K562 (cell line): Measurements from ENCODE around the gene PFKP. TPM values are rescaled to one million over a fixed set of nuclear protein-coding genes. Genes with fewer than 3 reads are reported as not detected.

Experiments
- ATAC-seq: fragments of 200-7000 bp; cut with Tn5 transposase; 3 replicates; pipeline ENCODE4 v1.9.1; 2020; ENCODE audit warnings: moderate library complexity
- BruUV-seq: library from RNA; stranded (reverse); fragments of 400-500 nt; replicated peaks from 2 replicates; lab custom pipeline; 2021; lab: Mats Ljungman, UMichigan
- CTCF ChIA-PET: fragments of 300-600 bp; formaldehyde crosslinking; extraction: SDS; loops from one replicate; lab custom pipeline; 2021; ENCODE audit warnings: low intra/inter-chr PET ratio; lab: Yijun Ruan, JAX
- POLR2A ChIA-PET: fragments of 300-600, 350-650 bp; sonication (Branson Sonifier 250); formaldehyde crosslinking; extraction: SDS; loops from one replicate; lab custom pipeline; 2021; ENCODE audit warnings: antibody characterized with exemption, inconsistent platforms; lab: Yijun Ruan, JAX
- DNase-seq, 4 experiments: peaks; one replicate each; pipeline versions ENCODE4 v3.0.0 to v3.0.0-alpha.2; 2011 to 2018; ENCODE audit warnings: low spot score in 3 of 4, mixed read lengths in 3 of 4; ENCODE audit errors: extremely low read depth in 1 of 4
- FAIRE-seq: peaks from 2 replicates; lab custom pipeline; 2011; peaks lifted over from hg19 to GRCh38; lab: Jason Lieb, UNC
- H2AFZ ChIP-seq: 2 replicates; pipeline ENCODE4 v1.6.0; 2011; ENCODE audit warnings: low read depth, low read length, control low read depth, inconsistent platforms
- H3K27ac ChIP-seq: fragments of 200-600 bp; 3 replicates; pipeline ENCODE4 v1.8.0; 2011; ENCODE audit warnings: low read depth, mild to moderate bottlenecking, control low read depth, inconsistent platforms, low read length, moderate library complexity, mixed read lengths; ENCODE audit errors: extremely low read depth
- H3K27me3 ChIP-seq, 2 experiments: fragments of 300-600 bp in 1 of 2; 2 replicates in 1 of 2; 3 replicates in 1 of 2; pipeline versions ENCODE4 v1.6.0 to v1.8.0; 2011; ENCODE audit warnings: inconsistent platforms in 2 of 2, low read length in 2 of 2, mild to moderate bottlenecking in 1 of 2, mixed read lengths in 1 of 2, moderate library complexity in 1 of 2; ENCODE audit not compliant: control insufficient read depth in 2 of 2, insufficient read depth in 2 of 2
- H3K36me3 ChIP-seq: fragments of 300-600 bp; 3 replicates; pipeline ENCODE4 v1.8.0; 2011; ENCODE audit warnings: mild to moderate bottlenecking, low read length, inconsistent platforms; ENCODE audit not compliant: control insufficient read depth, insufficient read depth
- H3K4me1 ChIP-seq, 2 experiments: fragments of 200-600 bp in 1 of 2; replicated peaks in 1 of 2; 2 replicates in 1 of 2; 3 replicates in 1 of 2; pipeline versions ENCODE4 v1.5.1 to v1.8.0; 2011; ENCODE audit warnings: inconsistent platforms in 2 of 2, low read length in 2 of 2, mild to moderate bottlenecking in 1 of 2, mixed read lengths in 1 of 2, moderate library complexity in 1 of 2; ENCODE audit not compliant: control insufficient read depth in 2 of 2, insufficient read depth in 2 of 2
- H3K4me2 ChIP-seq: 2 replicates; pipeline ENCODE4 v1.6.1; 2011; ENCODE audit warnings: low read length, control low read depth, inconsistent platforms, mixed read lengths; ENCODE audit not compliant: insufficient read depth
- H3K4me3 ChIP-seq: fragments of 200-600 bp; sonication (generic), shearing (Covaris generic); 2 replicates; pipeline ENCODE4 v1.5.1; 2016; ENCODE audit warnings: control low read depth, inconsistent platforms
- H3K79me2 ChIP-seq: fragments of 200-600 bp; 3 replicates; pipeline ENCODE4 v1.8.0; 2011; ENCODE audit warnings: low read length, inconsistent platforms; ENCODE audit not compliant: control insufficient read depth, insufficient read depth
- H3K9ac ChIP-seq, 2 experiments: 2 replicates each; pipeline versions ENCODE4 v1.6.0 to v1.6.1; 2011; ENCODE audit warnings: low read depth in 2 of 2, low read length in 2 of 2, control low read depth in 1 of 2, inconsistent platforms in 1 of 2, mild to moderate bottlenecking in 1 of 2, mixed read lengths in 1 of 2; ENCODE audit not compliant: insufficient read depth in 1 of 2
- H3K9me1 ChIP-seq: one replicate; pipeline ENCODE4 v1.6.0; 2011; ENCODE audit warnings: inconsistent platforms, mild to moderate bottlenecking, low read length, moderate library complexity; ENCODE audit not compliant: control insufficient read depth, insufficient read depth
- H3K9me3 ChIP-seq: replicated peaks from 2 replicates; pipeline ENCODE4 v1.5.1; 2011; ENCODE audit warnings: low read depth, low read length, inconsistent platforms; ENCODE audit not compliant: control insufficient read depth, insufficient read depth
- H4K20me1 ChIP-seq: replicated peaks from 2 replicates; pipeline ENCODE4 v1.6.1; 2011; ENCODE audit warnings: low read length, inconsistent platforms, mixed read lengths; ENCODE audit not compliant: control insufficient read depth, insufficient read depth
- ARID1B ChIP-seq: fragments of 450-650 bp; IDR thresholded peaks from 2 replicates; pipeline ENCODE4 v1.6.1; 2016; ENCODE audit warnings: antibody characterized with exemption, mild to moderate bottlenecking, inconsistent platforms
- CC2D1A ChIP-seq: fragments of 450-650 bp; IDR thresholded peaks from 2 replicates; pipeline ENCODE4 v1.6.1; 2017; ENCODE audit warnings: mild to moderate bottlenecking
- CTBP1 ChIP-seq: fragments of 450-650 bp; IDR thresholded peaks from 2 replicates; pipeline ENCODE4 v1.6.1; 2016; ENCODE audit warnings: borderline replicate concordance
- DDX20 ChIP-seq: fragments of 450-650 bp; IDR thresholded peaks from 2 replicates; pipeline ENCODE4 v1.6.1; 2016; ENCODE audit warnings: missing genetic modification characterization, low read depth, mild to moderate bottlenecking, missing compliant biosample characterization, moderate library complexity
- E2F5 ChIP-seq: sonication (generic); formaldehyde crosslinking; IDR thresholded peaks from 2 replicates; pipeline ENCODE4 v1.8.0; 2022; ENCODE audit warnings: mild to moderate bottlenecking, missing genetic modification reagents
- ELF2 ChIP-seq: fragments of 250-450 bp; sonication (Bioruptor Pico); IDR thresholded peaks from 2 replicates; pipeline ENCODE4 v1.5.0; 2021; ENCODE audit warnings: mild to moderate bottlenecking
- GTF2F1 ChIP-seq: IDR thresholded peaks from 2 replicates; pipeline ENCODE4 v1.6.1; 2011; ENCODE audit warnings: low read depth, low read length, improper control_type of control experiment
- HIVEP1 ChIP-seq: fragments of 250-450 bp; sonication (Bioruptor Pico); IDR thresholded peaks from 2 replicates; pipeline ENCODE4 v1.4.0; 2020; ENCODE audit warnings: mild to moderate bottlenecking
- KDM1A ChIP-seq, 2 experiments: fragments of 450-650 bp; IDR thresholded peaks; 2 replicates each; pipeline ENCODE4 v1.6.1; 2016; ENCODE audit warnings: mild to moderate bottlenecking in 2 of 2
- MEIS2 ChIP-seq: fragments of 450-650 bp; IDR thresholded peaks from 2 replicates; pipeline ENCODE4 v1.6.1; 2014; ENCODE audit warnings: mild to moderate bottlenecking; ENCODE audit not compliant: partially characterized antibody
- MTA2 ChIP-seq: fragments of 450-650 bp; IDR thresholded peaks from 2 replicates; pipeline ENCODE4 v1.6.1; 2016; ENCODE audit warnings: low read depth
- NFE2L1 ChIP-seq: fragments of 450-650 bp; IDR thresholded peaks from 2 replicates; pipeline ENCODE4 v1.6.1; 2016; ENCODE audit warnings: missing genetic modification characterization, low read depth, mild to moderate bottlenecking, missing compliant biosample characterization, moderate library complexity, borderline replicate concordance
- PHB ChIP-seq: fragments of 250-450 bp; sonication (Bioruptor Pico); IDR thresholded peaks from 2 replicates; pipeline ENCODE4 v1.5.0; 2021
- RAD51 ChIP-seq: fragments of 450-650 bp; IDR thresholded peaks from 2 replicates; pipeline ENCODE4 v1.7.1; 2016; ENCODE audit warnings: low read depth, mild to moderate bottlenecking, borderline replicate concordance
- RBM34 ChIP-seq: fragments of 200-400 bp; formaldehyde crosslinking; IDR thresholded peaks from 2 replicates; pipeline ENCODE4 v1.6.1; 2018; ENCODE audit warnings: low read length, borderline replicate concordance; ENCODE audit not compliant: insufficient read depth
- THRA ChIP-seq: fragments of 450-650 bp; IDR thresholded peaks from 2 replicates; pipeline ENCODE4 v1.6.1; 2017; ENCODE audit warnings: mild to moderate bottlenecking, moderate library complexity
- ZNF12 ChIP-seq: sonication (generic); formaldehyde crosslinking; IDR thresholded peaks from 2 replicates; pipeline ENCODE4 v1.4.0; 2020; ENCODE audit warnings: mild to moderate bottlenecking, missing genetic modification reagents
- ZNF175 ChIP-seq: fragments of 200-800 bp; sonication (Bioruptor generic); IDR thresholded peaks from 2 replicates; pipeline ENCODE4 v1.6.1; 2016; ENCODE audit warnings: low read depth, mild to moderate bottlenecking, missing genetic modification characterization, missing compliant biosample characterization
- ZNF395 ChIP-seq: fragments of 200-800 bp; sonication (Bioruptor generic); IDR thresholded peaks from 2 replicates; pipeline ENCODE4 v1.6.1; 2017; ENCODE audit warnings: missing genetic modification characterization, missing compliant biosample characterization
- ZNF551 ChIP-seq: fragments of 250-450 bp; sonication (Bioruptor Pico); IDR thresholded peaks from 2 replicates; pipeline ENCODE4 v1.5.0; 2021; ENCODE audit warnings: mild to moderate bottlenecking, moderate library complexity
- ZNF583 ChIP-seq: fragments of 250-450 bp; sonication (Bioruptor Pico); IDR thresholded peaks from 2 replicates; pipeline ENCODE4 v1.4.0; 2020
- ZNF696 ChIP-seq: fragments of 250-450 bp; sonication (Bioruptor Pico); conservative IDR thresholded peaks from 2 replicates; pipeline ENCODE4 v1.4.0; 2020; ENCODE audit warnings: mild to moderate bottlenecking, moderate library complexity
- WGBS: fragments of 100-300 bp; shearing (Covaris generic); methylation state at CpG from one replicate; pipeline ENCODE4 v1.1.6; 2016; ENCODE audit warnings: low coverage, mixed read lengths; ENCODE audit not compliant: insufficient coverage; ENCODE audit errors: missing lambda C conversion rate; 5-methylcytosine and 5-hydroxymethylcytosine counted together
- in situ Hi-C: fragments of 300-500 bp; cut with MboI; formaldehyde crosslinking; loops from 4 replicates; pipeline ENCODE4 v1.15.0; 2018; ENCODE audit warnings: inconsistent platforms, mixed read lengths
- intact Hi-C: fragments of 100-400 bp; cut with micrococcal nuclease; formaldehyde crosslinking; loops from 2 replicates; pipeline ENCODE4 v1.14.2; 2022
- polyA plus RNA-seq, 8 experiments: library from polyadenylated mRNA; depleted of rRNA in 4 of 8; stranded (reverse) in 5 of 8; unstranded in 3 of 8; fragments of >200 nt; fragmentation: Nextera tagmentation in 2 of 8; fragmentation: Illumina TruSeq in 1 of 8; extraction: Ambion mirVana in 2 of 8; extraction: Trizol in 1 of 8; gene quantifications; 2 replicates each; pipeline versions ENCODE4 v1.2.1 to v1.2.3, GENCODE V29; 2011 to 2014; ENCODE audit warnings: inconsistent platforms in 1 of 8, missing spikeins in 1 of 8
- total RNA-seq, 7 experiments: library from RNA; depleted of rRNA in 6 of 7; stranded (reverse); fragments of >200 nt in 6 of 7; fragmentation: Illumina TruSeq in 2 of 7; extraction: Trizol in 2 of 7; gene quantifications; 2 replicates each; pipeline versions ENCODE4 v1.2.1 to v1.2.3, GENCODE V29; 2011 to 2021; ENCODE audit warnings: low replicate concordance in 1 of 7

PFKP gene
- total and polyA plus RNA-seq, 9 of the 15 experiments (the other 6 are each of a cell fraction or from before 2014, with no cell fraction given): 23.5 to 116 (median 62.1) TPM

GRCh38 chr10:3074145-3074665 is 6.9 kb downstream of the PFKP start:
- Histone ChIP-seq H3K4me2 (peak overlapping the region; percentile 39), H3K9me3 (no peaks in the 10 kb centered on the region), H4K20me1 (peaks cover 33% of the 10 kb centered on the region; the same call in 1 of the 2 replicates), H3K79me2 (peaks cover 94% of the 10 kb centered on the region), H3K4me3 (no peak overlapping the region), H3K27ac (peak overlapping the region; percentile 61; the same call in 2 of the 3 replicates), H3K36me3 (peaks cover 84% of the 10 kb centered on the region), H3K9ac (peak overlapping the region; percentile 20 to 64; a peak in 2 of 4 replicates), H3K9me1 (peaks cover 3% of the 10 kb centered on the region), H2AFZ (no peak overlapping the region), H3K27me3 (no peaks in the 10 kb centered on the region), H3K4me1 (peaks cover 41 to 47% of the 10 kb centered on the region in 2 experiments; a peak in 4 of 5 replicates)
- POLR2A ChIA-PET: interaction anchor here (0.6 to 2.3 kb wide), 6 partner anchors 9 to 806 kb away, joined by 3 to 9 read pairs (median 4); no protein-coding TSS in a partner anchor
- intact Hi-C loops: no loop called here
- in situ Hi-C loops: no loop called here
- ATAC-seq: peak; percentile 88
- 13% methylated on average over 6 of the region's 7 CpGs for WGBS
- CTCF ChIA-PET: no interaction called here
- FAIRE-seq: peak; percentile 97
- no TSS peak for BruUV-seq
- DNase-seq: peak; percentile 72 to 89 (median 82)
- TF ChIP-seq GTF2F1 (no peak), MEIS2 (peak; percentile 33), CTBP1 (peak; percentile 56; the same call in 1 of the 2 replicates), DDX20 (no peak), HIVEP1 (CRISPR knock-in tag) (no peak), E2F5 (CRISPR knock-in tag) (no peak), NFE2L1 (tag) (no peak), THRA (no peak), KDM1A (IDR thresholded peaks at IDR 0.05) (peak in 1 of 2 experiments; percentile 43; a peak in 1 of 4 replicates), ZNF696 (CRISPR knock-in tag) (no peak), ZNF583 (CRISPR knock-in tag) (no peak), ZNF175 (no peak), ELF2 (CRISPR knock-in tag) (no peak), RAD51 (no peak; the same call in 1 of the 2 replicates), PHB (CRISPR knock-in tag) (no peak), CC2D1A (peak; percentile 29; the same call in 1 of the 2 replicates), ARID1B (peak; percentile 90), ZNF551 (no peak), MTA2 (peak; percentile 61), ZNF12 (CRISPR knock-in tag) (0 out of 2 replicates have a peak, but pooled peaks have one; percentile 30), ZNF395 (CRISPR knock-in tag) (no peak), RBM34 (no peak)
